ENCODE data around the gene GTSE1.

- TF ChIP-seq EZH2 (IDR thresholded peaks at IDR 0.05; ENCODE audit: insufficient read depth, poor library complexity, severe bottlenecking) (no peak), EZH2phosphoT487 (IDR thresholded peaks at IDR 0.05; ENCODE audit: insufficient read depth, low read depth) (no peak)
These were observed 40.2 kb upstream of the GTSE1 start for GRCh38 chr22:46256358-46256958.
